NCI-H1694 (cell line): ENCODE data around the gene ANKRD50.

ENCODE experiments used
- DNase-seq: peaks from one replicate; lab custom pipeline; 2025; lab: John Stamatoyannopoulos, UW

ANKRD50 gene

DNA sequence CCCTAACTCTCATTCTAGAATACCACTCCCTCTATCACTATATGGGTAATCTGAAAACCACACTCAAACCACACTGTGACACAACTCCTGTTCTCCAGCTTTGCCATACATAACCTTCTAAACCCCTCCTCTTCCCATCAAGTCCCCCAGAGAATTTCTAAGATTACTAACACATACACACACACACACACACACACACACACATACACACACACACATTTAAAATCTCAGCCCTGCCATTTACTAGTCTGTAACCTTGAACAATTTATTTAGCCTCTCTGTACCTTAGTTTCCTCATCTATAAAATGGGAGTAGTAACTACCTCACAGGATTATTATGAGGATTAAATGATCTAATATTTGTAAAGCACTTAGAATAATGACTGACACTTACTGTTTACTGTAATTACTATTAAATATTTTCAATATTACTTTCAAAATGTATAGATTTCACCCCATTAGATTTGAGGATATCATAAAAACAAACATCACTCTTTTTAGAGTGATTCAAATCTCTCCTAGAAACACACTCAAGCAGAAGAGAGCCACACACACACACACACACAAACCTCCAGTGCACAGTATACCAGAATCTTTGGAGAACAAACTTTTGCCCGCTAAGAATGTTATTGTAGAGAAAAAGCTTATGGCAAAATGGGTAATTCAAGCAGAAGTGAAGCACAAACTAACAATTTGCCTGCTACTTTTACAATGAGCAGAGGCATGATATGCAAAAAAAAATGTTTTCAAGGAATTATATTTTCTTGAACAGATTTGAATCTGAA lies 3.8 kb downstream of the ANKRD50 start:
- no peak for DNase-seq

DNA sequence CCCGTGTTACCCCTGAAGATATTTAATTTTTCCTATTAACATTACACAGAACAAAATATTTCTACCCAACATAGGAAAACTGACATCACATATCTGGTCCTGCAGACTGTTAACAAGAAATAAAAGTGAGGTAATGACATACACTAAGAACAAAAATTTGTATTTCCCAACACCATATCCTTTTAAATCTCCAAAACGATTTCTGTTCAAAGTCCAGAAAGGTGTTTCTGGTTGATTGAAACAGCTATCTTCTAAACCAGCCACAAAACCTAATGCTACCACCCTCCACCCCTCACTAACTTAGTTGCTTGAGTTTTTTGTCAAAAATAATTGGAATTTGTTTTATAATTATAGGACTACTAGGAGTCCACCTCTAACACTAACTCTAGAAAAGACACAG lies 7.1 kb downstream of the ANKRD50 start:
- DNase-seq = no peak

- no peak for DNase-seq
These were observed 9.4 kb downstream of the ANKRD50 start for GRCh38 chr4:124703154-124703553.

DNA sequence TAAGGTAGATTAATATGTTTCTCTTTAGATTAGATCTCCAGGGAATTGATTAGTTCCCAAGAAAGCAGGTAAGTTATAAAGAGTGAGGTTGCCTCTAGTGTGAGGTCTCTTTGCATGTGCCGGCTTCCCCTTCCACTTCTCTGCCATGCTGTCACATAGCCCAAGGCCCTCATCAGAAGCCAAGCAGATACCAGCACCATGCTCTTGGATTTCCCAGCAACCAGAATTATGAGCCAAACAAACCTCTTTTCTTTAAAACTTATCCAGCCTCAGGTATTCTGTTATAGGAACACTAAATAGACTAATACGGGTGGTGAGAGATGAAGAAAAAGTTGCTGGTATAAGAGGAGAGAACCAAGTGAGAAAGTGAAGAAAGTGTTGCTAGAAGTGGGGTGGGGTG lies 15.1 kb downstream of the ANKRD50 start:
- no peak for DNase-seq

GRCh38 chr4:124696182-124696581 lies 16.4 kb downstream of the ANKRD50 start:
- DNase-seq = no peak

DNA sequence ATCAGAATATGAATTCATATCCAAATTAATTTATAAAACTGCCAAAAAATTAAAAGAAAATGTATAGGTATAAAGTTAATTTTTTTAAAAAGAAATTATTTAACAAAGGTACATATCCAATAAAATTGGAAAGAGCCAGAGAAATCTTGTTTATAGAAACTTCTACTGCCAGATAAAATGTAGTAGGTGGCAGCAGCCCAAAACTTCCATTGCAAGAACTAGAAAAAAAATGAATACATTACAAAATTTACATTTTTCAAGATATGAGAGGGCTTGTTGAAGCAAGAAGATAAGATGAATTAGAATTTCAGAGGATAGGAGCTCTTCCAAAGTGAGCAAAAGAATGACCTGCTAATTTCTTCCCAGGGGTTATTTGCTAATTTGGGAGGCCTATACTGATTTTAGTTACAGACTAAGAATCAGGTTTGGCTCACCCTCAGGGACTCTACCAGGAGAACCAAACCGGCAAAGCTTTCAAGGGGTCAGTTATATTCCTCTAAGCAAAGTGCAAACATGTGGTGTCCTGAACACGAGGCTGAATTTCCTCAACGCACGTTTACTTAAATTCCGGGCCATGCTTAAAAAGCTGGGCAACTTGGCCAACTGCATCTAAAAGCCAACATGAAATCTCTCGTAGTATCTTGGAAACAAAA lies 17.5 kb downstream of the ANKRD50 start:
- DNase-seq = no peak

DNA sequence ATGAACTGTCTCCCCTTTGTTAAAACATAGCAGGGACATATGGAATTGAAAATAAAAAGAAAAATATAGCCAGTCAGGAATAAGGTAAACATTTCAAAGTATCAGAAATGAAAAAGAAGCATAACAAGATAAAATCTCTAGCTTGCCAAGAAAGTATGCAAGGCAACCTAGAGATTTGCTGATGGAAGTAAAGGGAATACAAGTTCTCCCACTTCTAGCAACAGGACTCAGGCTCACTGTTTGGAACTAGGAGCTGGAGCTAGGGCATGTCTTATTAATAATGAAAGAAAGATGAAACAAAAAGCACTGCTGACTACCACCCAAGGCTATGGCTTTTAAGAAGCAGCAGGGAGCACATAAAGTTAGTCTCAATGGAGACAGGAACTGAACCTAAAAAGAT lies 18.2 kb downstream of the ANKRD50 start:
- no peak for DNase-seq

- DNase-seq = no peak
These were observed 20.7 kb downstream of the ANKRD50 start for GRCh38 chr4:124691801-124692200.

- no peak for DNase-seq
These were observed 26.3 kb downstream of the ANKRD50 start for GRCh38 chr4:124686279-124686678.

GRCh38 chr4:124685851-124686250 lies 26.7 kb downstream of the ANKRD50 start:
- DNase-seq = no peak

- DNase-seq = no peak
These were observed 28.2 kb downstream of the ANKRD50 start for GRCh38 chr4:124684301-124684700.

- DNase-seq = no peak
These were observed 30.1 kb downstream of the ANKRD50 start for GRCh38 chr4:124682384-124682783.

- DNase-seq = no peak
These were observed 46.0 kb downstream of the ANKRD50 start for GRCh38 chr4:124666496-124666895.

DNA sequence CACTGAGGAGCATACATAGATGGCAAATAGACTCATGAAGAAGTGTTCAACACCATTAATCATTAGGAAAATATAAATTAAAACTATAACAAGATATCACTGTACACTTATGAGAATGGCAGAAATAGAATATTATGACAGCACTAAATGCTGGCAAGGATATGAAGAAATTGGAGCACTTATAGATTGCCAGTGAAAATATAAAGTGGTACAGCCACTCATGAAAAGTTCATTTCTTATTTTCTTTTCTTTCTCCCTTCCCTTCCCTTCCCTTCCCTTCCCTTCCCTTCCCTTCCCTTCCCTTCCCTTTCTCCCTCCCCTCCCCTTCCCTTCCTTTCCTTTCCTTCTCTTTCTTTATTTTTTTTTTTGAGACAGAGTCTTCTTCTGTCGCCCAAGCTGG lies 53.7 kb downstream of the ANKRD50 start:
- DNase-seq = no peak

GRCh38 chr4:124650614-124651013 lies 61.9 kb downstream of the ANKRD50 start:
- no peak for DNase-seq

GRCh38 chr4:124647599-124647998 lies 64.9 kb downstream of the ANKRD50 start:
- no peak for DNase-seq

DNA sequence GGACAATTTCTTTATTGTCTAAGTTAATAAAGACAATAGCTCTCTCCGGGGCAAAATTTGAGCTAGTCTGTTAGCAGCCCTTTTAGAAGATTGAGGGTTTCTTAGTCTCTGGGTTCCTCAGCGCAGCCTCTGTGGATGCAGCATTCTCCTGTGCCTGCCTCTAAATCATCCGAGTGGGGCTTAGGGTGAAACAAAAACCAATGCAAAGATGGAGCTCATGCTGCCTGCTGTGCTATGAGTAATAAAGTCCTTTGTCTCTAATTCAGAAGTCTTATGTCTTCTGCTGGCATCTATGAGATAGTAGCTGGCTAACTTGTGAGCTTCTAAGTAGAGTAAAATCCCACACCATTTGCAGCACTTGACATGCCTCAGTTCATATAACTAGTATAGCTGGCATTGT lies 67.9 kb downstream of the ANKRD50 start:
- DNase-seq = no peak

DNA sequence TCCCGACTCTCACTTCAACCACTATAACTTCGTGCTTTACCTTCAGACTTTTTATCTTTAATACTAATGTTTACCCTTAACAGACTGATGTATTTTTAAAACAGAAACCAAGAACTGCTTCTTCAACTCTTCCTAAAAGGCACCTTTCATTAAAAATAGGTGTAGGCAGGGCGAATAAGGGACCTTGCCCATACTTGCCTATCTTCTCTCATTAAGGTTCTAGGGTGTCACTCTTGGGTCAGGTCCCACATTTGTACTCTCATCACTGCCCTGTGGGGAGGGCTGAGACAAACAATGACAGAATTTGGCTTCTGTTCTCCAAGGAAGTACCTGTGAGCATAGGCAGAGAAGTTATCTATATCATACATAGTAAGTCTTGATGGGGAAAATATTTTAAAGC lies 69.7 kb downstream of the ANKRD50 start:
- no peak for DNase-seq

- no peak for DNase-seq
These were observed 70.7 kb downstream of the ANKRD50 start for GRCh38 chr4:124641715-124642381.

DNA sequence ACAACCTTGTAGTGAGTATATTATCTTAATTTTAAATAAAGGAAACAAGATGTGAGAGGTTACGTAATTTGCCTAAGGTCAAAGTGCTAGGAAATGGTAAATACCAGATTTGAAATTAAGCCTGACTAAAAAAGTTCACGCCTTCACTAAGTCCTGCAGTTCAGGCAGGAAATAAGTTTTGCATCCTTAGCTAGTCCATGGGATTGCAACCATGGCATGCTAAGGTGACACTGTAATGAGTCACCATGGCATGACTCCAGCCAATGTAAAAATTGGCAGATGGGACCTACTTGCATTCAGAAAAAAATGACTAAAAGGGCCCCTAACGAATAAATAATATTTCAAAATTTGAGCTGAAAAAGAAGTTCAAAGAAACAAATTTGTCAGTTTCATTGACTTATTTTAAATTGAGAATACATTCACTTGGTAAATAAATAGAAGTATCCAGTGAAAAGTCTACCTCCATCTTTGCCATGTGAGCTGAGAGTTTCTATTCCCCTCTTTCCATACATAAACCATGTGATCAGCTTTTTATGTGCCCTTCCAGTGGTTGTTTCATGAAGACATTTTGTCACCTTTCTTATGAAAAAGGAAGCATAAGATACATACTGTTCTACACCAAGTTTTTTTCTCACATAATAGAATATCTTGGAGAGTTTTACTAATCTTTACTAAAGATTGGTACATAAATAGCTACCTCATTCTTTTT lies 72.4 kb downstream of the ANKRD50 start:
- DNase-seq = no peak

GRCh38 chr4:124637321-124637720 lies 75.2 kb downstream of the ANKRD50 start:
- DNase-seq = no peak

DNA sequence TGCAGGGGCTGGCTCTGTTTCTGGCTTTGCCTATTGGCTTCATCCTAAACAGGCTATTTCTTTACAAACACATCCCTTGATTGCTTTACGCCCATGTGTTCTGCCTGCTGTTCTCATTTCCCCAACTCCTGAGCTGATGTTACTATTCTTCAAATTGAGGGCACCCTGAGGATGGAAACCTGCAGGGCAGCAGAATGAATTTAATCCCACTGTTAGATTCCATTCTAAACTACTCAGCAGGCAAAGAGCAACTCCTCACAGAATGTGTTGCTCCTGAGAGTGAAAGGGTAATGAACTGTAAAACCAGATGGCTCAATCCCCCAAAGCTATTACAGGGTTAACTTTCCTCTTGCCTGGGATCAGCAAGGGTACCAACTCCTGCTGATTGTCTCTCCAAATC lies 75.7 kb downstream of the ANKRD50 start:
- DNase-seq = no peak

DNA sequence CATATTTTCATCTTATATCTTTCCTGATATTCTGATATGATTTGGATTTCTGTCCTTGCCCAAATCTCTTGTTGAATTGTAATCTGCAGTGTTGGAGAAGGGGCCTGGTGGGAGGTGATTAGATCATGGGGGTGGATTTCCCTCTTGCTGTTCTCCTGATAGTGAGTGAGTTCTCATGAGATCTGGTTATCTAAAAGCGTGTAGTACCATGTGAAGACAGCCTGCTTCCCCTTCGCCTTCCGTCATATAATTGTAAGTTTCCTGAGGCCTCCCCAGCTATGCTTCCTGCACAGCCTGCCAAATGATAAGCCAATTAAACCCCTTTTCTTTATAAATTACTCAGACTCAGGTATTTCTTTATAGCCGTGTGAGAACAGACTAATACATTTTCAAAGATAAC lies 77.2 kb downstream of the ANKRD50 start:
- no peak for DNase-seq
